Measurements from ENCODE around the gene CYTH1.

The CYTH1 gene

GRCh38 chr17:78709119-78709681, 72.9 kb downstream of the CYTH1 start:
- Histone ChIP-seq H3K4me1 (ENCODE audit: insufficient read depth, low read length, severe bottlenecking) (peaks cover 40% of the 10 kb centered on the region), H2AFZ (ENCODE audit: low read length) (no peak overlapping the region), H4K20me1 (ENCODE audit: insufficient read depth, low read length) (no peaks in the 10 kb centered on the region), H3K9me2 (ENCODE audit: low read depth, low read length) (no peaks in the 10 kb centered on the region), H3K27ac (ENCODE audit: low read depth, low read length, poor library complexity, severe bottlenecking) (peak overlapping the region; percentile 25), H3K27me3 (ENCODE audit: insufficient read depth, low read length) (no peaks in the 10 kb centered on the region), H3K79me2 (ENCODE audit: insufficient read depth, low read length) (no peaks in the 10 kb centered on the region), H3K4me3 (ENCODE audit: low read depth, low read length, poor library complexity, severe bottlenecking) (no peak overlapping the region), H3K4me2 (ENCODE audit: low read length) (peak overlapping the region; percentile 35), H3K9me3 (ENCODE audit: low read length) (no peaks in the 10 kb centered on the region), H3K36me3 (ENCODE audit: insufficient read depth, low read length) (no peaks in the 10 kb centered on the region), H3F3A (ENCODE audit: insufficient read depth, low read length) (no peaks in the 10 kb centered on the region), H3K9ac (ENCODE audit: low read length) (no peak overlapping the region)
- TF ChIP-seq EZH2 (IDR thresholded peaks at IDR 0.05; ENCODE audit: borderline replicate concordance, low read length), result no peak
- TF ChIP-seq, protein P1, sequence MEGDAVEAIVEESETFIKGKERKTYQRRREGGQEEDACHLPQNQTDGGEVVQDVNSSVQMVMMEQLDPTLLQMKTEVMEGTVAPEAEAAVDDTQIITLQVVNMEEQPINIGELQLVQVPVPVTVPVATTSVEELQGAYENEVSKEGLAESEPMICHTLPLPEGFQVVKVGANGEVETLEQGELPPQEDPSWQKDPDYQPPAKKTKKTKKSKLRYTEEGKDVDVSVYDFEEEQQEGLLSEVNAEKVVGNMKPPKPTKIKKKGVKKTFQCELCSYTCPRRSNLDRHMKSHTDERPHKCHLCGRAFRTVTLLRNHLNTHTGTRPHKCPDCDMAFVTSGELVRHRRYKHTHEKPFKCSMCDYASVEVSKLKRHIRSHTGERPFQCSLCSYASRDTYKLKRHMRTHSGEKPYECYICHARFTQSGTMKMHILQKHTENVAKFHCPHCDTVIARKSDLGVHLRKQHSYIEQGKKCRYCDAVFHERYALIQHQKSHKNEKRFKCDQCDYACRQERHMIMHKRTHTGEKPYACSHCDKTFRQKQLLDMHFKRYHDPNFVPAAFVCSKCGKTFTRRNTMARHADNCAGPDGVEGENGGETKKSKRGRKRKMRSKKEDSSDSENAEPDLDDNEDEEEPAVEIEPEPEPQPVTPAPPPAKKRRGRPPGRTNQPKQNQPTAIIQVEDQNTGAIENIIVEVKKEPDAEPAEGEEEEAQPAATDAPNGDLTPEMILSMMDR (IDR thresholded peaks at IDR 0.05; ENCODE audit: low read length), result no peak

GRCh38 chr17:78708510-78708973, 73.5 kb downstream of the CYTH1 start:
- Histone ChIP-seq H3K9ac (ENCODE audit: low read length) (no peak overlapping the region), H4K20me1 (ENCODE audit: insufficient read depth, low read length) (no peaks in the 10 kb centered on the region), H3K79me2 (ENCODE audit: insufficient read depth, low read length) (no peaks in the 10 kb centered on the region), H3K27me3 (ENCODE audit: insufficient read depth, low read length) (no peaks in the 10 kb centered on the region), H2AFZ (ENCODE audit: low read length) (no peak overlapping the region), H3F3A (ENCODE audit: insufficient read depth, low read length) (no peaks in the 10 kb centered on the region), H3K4me1 (ENCODE audit: insufficient read depth, low read length, severe bottlenecking) (peaks cover 40% of the 10 kb centered on the region), H3K9me2 (ENCODE audit: low read depth, low read length) (no peaks in the 10 kb centered on the region), H3K27ac (ENCODE audit: low read depth, low read length, poor library complexity, severe bottlenecking) (peak overlapping the region; percentile 25), H3K4me3 (ENCODE audit: low read depth, low read length, poor library complexity, severe bottlenecking) (no peak overlapping the region), H3K4me2 (ENCODE audit: low read length) (peak overlapping the region; percentile 35), H3K36me3 (ENCODE audit: insufficient read depth, low read length) (no peaks in the 10 kb centered on the region), H3K9me3 (ENCODE audit: low read length) (no peaks in the 10 kb centered on the region)
- TF ChIP-seq, protein P1 (IDR thresholded peaks at IDR 0.05; ENCODE audit: low read length), result peak; percentile 93
- no peak for TF ChIP-seq EZH2 (IDR thresholded peaks at IDR 0.05; ENCODE audit: borderline replicate concordance, low read length)

DNA sequence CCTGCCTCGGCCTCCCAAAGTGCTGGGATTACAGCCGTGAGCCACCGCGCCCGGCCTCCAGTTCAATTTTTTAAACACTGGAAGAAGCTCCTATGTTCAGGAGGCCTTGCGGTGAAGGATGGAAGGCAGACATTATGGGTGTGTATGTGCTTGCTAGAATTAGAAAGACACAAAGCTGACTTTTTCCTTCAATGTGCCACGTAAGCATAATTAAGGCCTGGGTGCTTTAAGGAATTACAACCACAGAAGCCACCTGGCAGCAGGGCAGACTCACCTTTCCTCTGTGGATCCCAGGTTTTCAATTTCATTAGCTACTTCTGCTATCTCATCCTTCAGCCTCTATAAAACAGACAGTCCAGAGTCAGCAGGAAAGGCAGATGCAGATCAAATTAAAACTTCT, 74.2 kb downstream of the CYTH1 start:
- TF ChIP-seq, protein P1 (IDR thresholded peaks at IDR 0.05; ENCODE audit: low read length), result no peak
- TF ChIP-seq EZH2 (IDR thresholded peaks at IDR 0.05; ENCODE audit: borderline replicate concordance, low read length), result no peak

More for the DNA sequence above, 74.2 kb downstream of the CYTH1 start:
- Histone ChIP-seq H4K20me1 (ENCODE audit: insufficient read depth, low read length) (no peaks in the 10 kb centered on the region), H3F3A (ENCODE audit: insufficient read depth, low read length) (no peaks in the 10 kb centered on the region), H3K9ac (ENCODE audit: low read length) (no peak overlapping the region), H3K4me2 (ENCODE audit: low read length) (no peak overlapping the region), H3K4me1 (ENCODE audit: insufficient read depth, low read length, severe bottlenecking) (peaks cover 40% of the 10 kb centered on the region), H3K27ac (ENCODE audit: low read depth, low read length, poor library complexity, severe bottlenecking) (no peak overlapping the region), H3K9me3 (ENCODE audit: low read length) (no peaks in the 10 kb centered on the region), H3K9me2 (ENCODE audit: low read depth, low read length) (no peaks in the 10 kb centered on the region), H3K4me3 (ENCODE audit: low read depth, low read length, poor library complexity, severe bottlenecking) (no peak overlapping the region), H3K27me3 (ENCODE audit: insufficient read depth, low read length) (no peaks in the 10 kb centered on the region), H3K79me2 (ENCODE audit: insufficient read depth, low read length) (no peaks in the 10 kb centered on the region), H2AFZ (ENCODE audit: low read length) (no peak overlapping the region), H3K36me3 (ENCODE audit: insufficient read depth, low read length) (no peaks in the 10 kb centered on the region)
